Measurements from ENCODE around the gene EIF5AL1.

The EIF5AL1 gene

DNA sequence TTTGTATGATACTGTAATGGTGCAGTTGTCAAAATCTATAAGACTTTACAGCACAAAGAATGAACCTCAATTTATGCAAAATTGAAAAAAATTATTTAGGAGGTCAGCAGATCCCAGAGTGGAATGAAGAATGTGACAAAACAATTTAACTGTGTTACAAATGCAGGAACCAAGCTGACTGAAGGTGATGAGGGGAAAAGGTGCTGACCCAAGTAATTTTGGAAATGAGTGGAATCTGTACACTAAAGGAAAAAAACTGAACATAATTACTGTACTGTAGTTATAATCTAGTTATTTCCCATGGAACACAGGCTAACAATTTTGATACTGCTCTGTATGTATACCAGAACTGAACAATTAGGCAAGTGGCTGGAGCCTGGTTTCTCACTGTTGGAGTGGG lies 35.7 kb upstream of the EIF5AL1 start:
- in situ Hi-C loops (cut with MboI; ENCODE audit: low sequenced_read_pairs, unreplicated experiment), result no loop called here
- DNase-seq (ENCODE audit: low spot score), result no peak
- TF ChIP-seq CTCF (IDR thresholded peaks at IDR 0.05; ENCODE audit: borderline replicate concordance, control extremely low read depth, extremely low read depth, insufficient read depth, missing control alignments), result no peak

- DNase-seq (ENCODE audit: low spot score), result no peak
- in situ Hi-C loops (cut with MboI; ENCODE audit: low sequenced_read_pairs, unreplicated experiment), result no loop called here
- no peak for TF ChIP-seq CTCF (IDR thresholded peaks at IDR 0.05; ENCODE audit: borderline replicate concordance, control extremely low read depth, extremely low read depth, insufficient read depth, missing control alignments)
These were observed 34.9 kb upstream of the EIF5AL1 start for GRCh38 chr10:79477456-79477855.

GRCh38 chr10:79479283-79479909 lies 32.9 kb upstream of the EIF5AL1 start:
- in situ Hi-C loops (cut with MboI; ENCODE audit: low sequenced_read_pairs, unreplicated experiment), result no loop called here
- no peak for TF ChIP-seq CTCF (IDR thresholded peaks at IDR 0.05; ENCODE audit: borderline replicate concordance, control extremely low read depth, extremely low read depth, insufficient read depth, missing control alignments)
- no peak for DNase-seq (ENCODE audit: low spot score)

DNA sequence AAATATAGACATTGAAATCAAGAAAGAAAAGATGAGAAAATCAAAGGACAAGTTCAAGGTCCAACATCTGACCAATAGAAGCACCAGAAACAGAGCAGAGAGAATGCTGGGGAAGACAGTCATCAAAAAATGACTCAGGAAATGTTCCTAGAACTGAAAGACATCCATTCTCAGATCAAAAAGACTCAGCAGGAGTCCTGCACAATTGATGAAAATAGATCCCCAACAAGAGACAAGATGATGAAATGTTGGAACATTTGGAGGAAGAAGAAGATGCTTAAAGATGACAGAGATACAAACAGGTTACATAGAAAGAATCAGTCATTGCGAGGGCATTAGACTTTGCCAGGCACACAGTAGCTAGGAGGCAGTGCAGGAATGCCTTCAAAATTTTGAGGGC lies 30.0 kb upstream of the EIF5AL1 start:
- in situ Hi-C loops (cut with MboI; ENCODE audit: low sequenced_read_pairs, unreplicated experiment), result no loop called here
- no peak for TF ChIP-seq CTCF (IDR thresholded peaks at IDR 0.05; ENCODE audit: borderline replicate concordance, control extremely low read depth, extremely low read depth, insufficient read depth, missing control alignments)
- no peak for DNase-seq (ENCODE audit: low spot score)

DNA sequence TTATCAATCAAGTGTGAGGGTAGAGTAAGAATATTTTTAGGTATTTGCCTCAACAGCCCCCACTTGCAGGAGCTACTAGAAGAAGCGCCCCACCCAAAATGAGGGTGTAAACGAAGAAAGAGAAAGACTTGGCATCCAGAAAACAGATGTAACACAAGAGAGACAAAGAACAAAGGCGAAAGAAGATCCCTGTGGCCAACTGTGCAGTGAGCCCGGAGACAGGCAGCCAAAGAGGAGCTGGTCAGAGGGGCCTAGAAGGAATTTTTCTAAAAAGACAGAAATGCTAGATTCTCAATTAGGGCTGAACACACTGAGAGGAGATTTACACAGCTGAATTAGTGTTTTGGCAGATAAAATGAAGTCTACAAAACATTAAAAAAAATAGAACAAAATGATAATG lies 29.6 kb upstream of the EIF5AL1 start:
- TF ChIP-seq CTCF (IDR thresholded peaks at IDR 0.05; ENCODE audit: borderline replicate concordance, control extremely low read depth, extremely low read depth, insufficient read depth, missing control alignments), result no peak

GRCh38 chr10:79483299-79483698 lies 29.0 kb upstream of the EIF5AL1 start:
- TF ChIP-seq CTCF (IDR thresholded peaks at IDR 0.05; ENCODE audit: borderline replicate concordance, control extremely low read depth, extremely low read depth, insufficient read depth, missing control alignments), result no peak
- in situ Hi-C loops (cut with MboI; ENCODE audit: low sequenced_read_pairs, unreplicated experiment), result no loop called here
- no peak for DNase-seq (ENCODE audit: low spot score)

More for the DNA sequence above, 29.6 kb upstream of the EIF5AL1 start:
- DNase-seq (ENCODE audit: low spot score), result no peak
- in situ Hi-C loops (cut with MboI; ENCODE audit: low sequenced_read_pairs, unreplicated experiment), result no loop called here

Data from GM13976 (cell line).